Measurements from ENCODE around the gene HEXD.

DNA sequence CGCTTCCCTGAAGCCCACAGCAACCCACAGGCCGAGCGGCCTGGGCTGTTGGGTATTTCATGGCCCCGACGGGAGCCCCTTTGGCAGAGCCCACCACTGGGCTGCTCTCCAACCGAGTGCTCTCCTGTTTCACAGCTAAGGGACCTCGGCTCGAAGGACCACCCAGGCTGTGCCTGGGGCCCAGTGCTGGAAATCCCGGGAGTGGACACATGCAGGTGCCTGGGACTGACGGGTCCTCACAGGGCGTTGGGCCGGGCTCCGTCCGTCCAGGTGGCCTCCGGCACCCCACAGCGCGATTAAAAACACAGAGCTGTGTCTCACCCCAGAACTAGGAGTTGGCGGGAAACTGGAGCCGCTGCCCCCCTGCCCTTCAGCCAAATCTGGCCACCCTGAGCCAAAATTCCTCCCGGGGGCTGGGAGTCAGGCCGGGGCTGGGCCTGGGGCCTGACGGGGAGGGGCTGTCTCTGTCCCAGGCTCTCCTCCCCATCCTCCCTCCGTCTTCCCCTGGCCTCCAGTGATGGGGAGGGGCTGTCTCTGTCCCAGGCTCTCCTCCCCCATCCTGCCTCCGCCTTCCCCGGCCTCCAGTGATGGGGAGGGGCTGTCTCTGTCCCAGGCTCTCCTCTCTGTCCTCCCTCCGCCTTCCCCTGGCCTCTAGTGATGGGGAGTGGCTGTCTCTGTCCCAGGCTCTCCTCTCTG, 32.4 kb upstream of the HEXD start:
- TF ChIP-seq, protein P1, sequence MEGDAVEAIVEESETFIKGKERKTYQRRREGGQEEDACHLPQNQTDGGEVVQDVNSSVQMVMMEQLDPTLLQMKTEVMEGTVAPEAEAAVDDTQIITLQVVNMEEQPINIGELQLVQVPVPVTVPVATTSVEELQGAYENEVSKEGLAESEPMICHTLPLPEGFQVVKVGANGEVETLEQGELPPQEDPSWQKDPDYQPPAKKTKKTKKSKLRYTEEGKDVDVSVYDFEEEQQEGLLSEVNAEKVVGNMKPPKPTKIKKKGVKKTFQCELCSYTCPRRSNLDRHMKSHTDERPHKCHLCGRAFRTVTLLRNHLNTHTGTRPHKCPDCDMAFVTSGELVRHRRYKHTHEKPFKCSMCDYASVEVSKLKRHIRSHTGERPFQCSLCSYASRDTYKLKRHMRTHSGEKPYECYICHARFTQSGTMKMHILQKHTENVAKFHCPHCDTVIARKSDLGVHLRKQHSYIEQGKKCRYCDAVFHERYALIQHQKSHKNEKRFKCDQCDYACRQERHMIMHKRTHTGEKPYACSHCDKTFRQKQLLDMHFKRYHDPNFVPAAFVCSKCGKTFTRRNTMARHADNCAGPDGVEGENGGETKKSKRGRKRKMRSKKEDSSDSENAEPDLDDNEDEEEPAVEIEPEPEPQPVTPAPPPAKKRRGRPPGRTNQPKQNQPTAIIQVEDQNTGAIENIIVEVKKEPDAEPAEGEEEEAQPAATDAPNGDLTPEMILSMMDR (IDR thresholded peaks at IDR 0.05) = no peak
- no peak for TF ChIP-seq POLR2A (IDR thresholded peaks at IDR 0.05)

All from vagina (tissue), 2 donors.